Sigmoid colon (tissue), 7 donors: ENCODE results near the gene MYLK. TPM values are rescaled to one million over a fixed set of nuclear protein-coding genes. Genes with fewer than 3 reads are reported as not detected.

ENCODE experiments used
- DNase-seq: peaks from one replicate; pipeline ENCODE4 v3.0.0-alpha.2; 2019
- H3K27ac ChIP-seq, 4 donors: fragments of 200-600 bp; sonication (generic); one replicate each; pipeline ENCODE4 v1.5.1; 2016 to 2019; ENCODE audit warnings: mild to moderate bottlenecking in 1 of 4
- H3K27me3 ChIP-seq, 3 donors: fragments of 200-600 bp; sonication (generic); one replicate each; pipeline ENCODE4 v1.5.1; 2019; ENCODE audit warnings: mild to moderate bottlenecking in 1 of 3
- H3K36me3 ChIP-seq, 4 donors: fragments of 200-600 bp; sonication (generic); one replicate each; pipeline ENCODE4 v1.5.1; 2016 to 2019
- H3K4me1 ChIP-seq, 4 donors: fragments of 200-600 bp; sonication (generic); one replicate each; pipeline ENCODE4 v1.5.1; 2017 to 2019
- H3K4me3 ChIP-seq, 4 donors: fragments of 200-600 bp; sonication (generic); one replicate each; pipeline ENCODE4 v1.5.1; 2017 to 2019; ENCODE audit warnings: mild to moderate bottlenecking in 2 of 4, moderate library complexity in 1 of 4
- H3K9me3 ChIP-seq, 4 donors: fragments of 200-600 bp in 3 of 4; sonication (generic) in 3 of 4; one replicate each; pipeline versions ENCODE4 v1.5.1 to v1.6.1; 2013 to 2019
- EP300 ChIP-seq, 4 donors: sonication (generic); formaldehyde crosslinking; IDR thresholded peaks; one replicate each; pipeline ENCODE4 v1.6.1; 2017; ENCODE audit warnings: antibody characterized with exemption in 4 of 4
- POLR2A ChIP-seq, 2 donors: fragments of 450-650 bp; IDR thresholded peaks; one replicate each; pipeline ENCODE4 v1.6.1; 2016; ENCODE audit warnings: antibody characterized with exemption in 2 of 2, mild to moderate bottlenecking in 2 of 2, moderate library complexity in 2 of 2
- POLR2AphosphoS5 ChIP-seq, 4 donors: sonication (generic); formaldehyde crosslinking; IDR thresholded peaks; one replicate each; pipeline ENCODE4 v1.6.1; 2017; ENCODE audit warnings: antibody characterized with exemption in 4 of 4
- WGBS, 2 donors: extraction: QIAGEN DNeasy Blood & Tissue Kit; methylation state at CpG; one replicate each; pipeline ENCODE4 v1.1.7; 2013; 5-methylcytosine and 5-hydroxymethylcytosine counted together
- intact Hi-C: fragments of 100-400 bp; cut with DNase I; formaldehyde crosslinking; loops from one replicate; pipeline ENCODE4 v1.15.1; 2023
- polyA plus RNA-seq, 3 donors: library from polyadenylated mRNA; stranded (reverse); fragments of 200-250 nt; gene quantifications; one replicate each; pipeline ENCODE4 v1.2.3, GENCODE V29; 2013
- total RNA-seq, 4 donors: library from RNA; depleted of rRNA; stranded (reverse); fragments of >200 nt; gene quantifications; one replicate each; pipeline ENCODE4 v1.1.0, GENCODE V29; 2016
- TF ChIP-seq, protein P1 (sequence below), 4 experiments: fragments of 450-650 bp in 3 of 4; fragments of 200-600 bp in 1 of 4; IDR thresholded peaks; one replicate each; pipeline ENCODE4 v1.5.1; 2016 to 2019; ENCODE audit warnings: antibody characterized with exemption in 4 of 4, mild to moderate bottlenecking in 3 of 4, moderate library complexity in 2 of 4
- donor health status: healthy with polysubstance abuse.
- donor health status: Bipolar disorder and iron deficiency.
- donor health status: healthy.

Gene MYLK
- total and polyA plus RNA-seq, 7 donors = 21.5 to 2,153 (median 1,169) TPM

- H3K27ac ChIP-seq = no peak overlapping the region
- H3K27me3 ChIP-seq = no peaks in the 10 kb centered on the region
- DNase-seq = no peak
- intact Hi-C loops = no loop called here
- H3K4me3 ChIP-seq = no peak overlapping the region
- no peaks in the 10 kb centered on the region for H3K36me3 ChIP-seq
- H3K4me1 ChIP-seq = peaks cover 0 to 6% (median 0%) of the 10 kb centered on the region in 4 donors
- peaks cover 0 to 5% (median 0%) of the 10 kb centered on the region in 4 donors for H3K9me3 ChIP-seq
- no peak for TF ChIP-seq POLR2A (IDR thresholded peaks at IDR 0.05)
- TF ChIP-seq, protein P1, sequence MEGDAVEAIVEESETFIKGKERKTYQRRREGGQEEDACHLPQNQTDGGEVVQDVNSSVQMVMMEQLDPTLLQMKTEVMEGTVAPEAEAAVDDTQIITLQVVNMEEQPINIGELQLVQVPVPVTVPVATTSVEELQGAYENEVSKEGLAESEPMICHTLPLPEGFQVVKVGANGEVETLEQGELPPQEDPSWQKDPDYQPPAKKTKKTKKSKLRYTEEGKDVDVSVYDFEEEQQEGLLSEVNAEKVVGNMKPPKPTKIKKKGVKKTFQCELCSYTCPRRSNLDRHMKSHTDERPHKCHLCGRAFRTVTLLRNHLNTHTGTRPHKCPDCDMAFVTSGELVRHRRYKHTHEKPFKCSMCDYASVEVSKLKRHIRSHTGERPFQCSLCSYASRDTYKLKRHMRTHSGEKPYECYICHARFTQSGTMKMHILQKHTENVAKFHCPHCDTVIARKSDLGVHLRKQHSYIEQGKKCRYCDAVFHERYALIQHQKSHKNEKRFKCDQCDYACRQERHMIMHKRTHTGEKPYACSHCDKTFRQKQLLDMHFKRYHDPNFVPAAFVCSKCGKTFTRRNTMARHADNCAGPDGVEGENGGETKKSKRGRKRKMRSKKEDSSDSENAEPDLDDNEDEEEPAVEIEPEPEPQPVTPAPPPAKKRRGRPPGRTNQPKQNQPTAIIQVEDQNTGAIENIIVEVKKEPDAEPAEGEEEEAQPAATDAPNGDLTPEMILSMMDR (IDR thresholded peaks at IDR 0.05) = no peak
- no peak for TF ChIP-seq POLR2AphosphoS5 (IDR thresholded peaks at IDR 0.05)
- no peak for TF ChIP-seq EP300 (IDR thresholded peaks at IDR 0.05)
- WGBS, 2 donors = 67 to 87% methylated on average over 5 of the region's 5 CpGs
Observed at GRCh38 chr3:123595396-123596180, 288.5 kb downstream of the MYLK start.

- TF ChIP-seq, protein P1 (IDR thresholded peaks at IDR 0.05) = no peak
- TF ChIP-seq EP300 (IDR thresholded peaks at IDR 0.05) (no peak), POLR2AphosphoS5 (IDR thresholded peaks at IDR 0.05) (no peak), POLR2A (IDR thresholded peaks at IDR 0.05) (no peak)
- H3K27me3 ChIP-seq = no peaks in the 10 kb centered on the region
- peaks cover 0 to 6% (median 0%) of the 10 kb centered on the region in 4 donors for H3K4me1 ChIP-seq
- H3K27ac ChIP-seq = no peak overlapping the region
- DNase-seq = no peak
- no peak overlapping the region for H3K4me3 ChIP-seq
- 97 to 99% methylated on average over 3 of the region's 3 CpGs for WGBS, 2 donors
- H3K36me3 ChIP-seq = no peaks in the 10 kb centered on the region
- H3K9me3 ChIP-seq = peaks cover 0 to 12% (median 0%) of the 10 kb centered on the region in 4 donors
- intact Hi-C loops = no loop called here
Observed at GRCh38 chr3:123593381-123593780, 290.8 kb downstream of the MYLK start.

DNA sequence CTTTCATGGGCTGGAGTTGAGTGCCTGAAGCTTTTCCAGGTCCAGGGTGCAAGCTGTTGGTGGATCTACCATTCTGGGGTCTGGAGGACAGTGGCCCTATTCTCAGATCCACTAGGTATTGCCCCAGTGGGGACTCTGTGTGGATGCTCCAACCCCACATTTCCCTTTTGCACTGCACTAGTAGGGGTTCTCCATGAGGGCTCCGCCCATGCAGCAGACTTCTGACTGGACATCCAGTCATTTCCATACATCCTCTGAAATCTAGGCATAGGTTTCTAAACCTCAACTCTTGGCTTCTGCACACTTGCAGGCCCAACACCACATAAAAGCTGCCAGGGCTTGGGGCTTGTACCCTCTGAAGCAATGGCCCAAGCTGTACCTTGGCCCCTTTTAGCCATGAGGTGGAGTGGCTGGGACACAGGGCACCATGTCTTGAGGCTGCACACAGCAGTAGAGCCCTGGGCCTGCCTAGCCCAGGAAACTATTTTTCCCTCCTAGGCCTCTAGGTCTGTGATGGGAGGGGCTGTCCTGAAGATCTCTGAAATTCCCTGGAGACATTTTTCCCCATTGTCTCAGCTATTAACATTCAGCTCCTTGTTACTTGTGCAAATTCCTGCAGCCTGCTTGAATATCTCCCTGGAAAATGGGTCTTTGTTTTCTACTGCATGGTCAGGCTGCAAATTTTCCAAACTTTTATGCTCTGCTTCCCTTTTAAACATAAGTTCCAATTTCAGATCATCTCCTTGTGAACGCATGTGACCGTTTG lies 293.3 kb downstream of the MYLK start:
- Histone ChIP-seq H3K27me3 (no peaks in the 10 kb centered on the region), H3K27ac (no peak overlapping the region), H3K4me1 (peaks cover 0 to 10% (median 4%) of the 10 kb centered on the region in 4 donors), H3K36me3 (no peaks in the 10 kb centered on the region), H3K9me3 (peaks cover 0 to 12% (median 0%) of the 10 kb centered on the region in 4 donors), H3K4me3 (no peak overlapping the region)
- TF ChIP-seq POLR2AphosphoS5 (IDR thresholded peaks at IDR 0.05) = no peak
- WGBS, 2 donors = 97% methylated on average over 3 of the region's 3 CpGs
- no peak for DNase-seq
- intact Hi-C loops = no loop called here

DNA sequence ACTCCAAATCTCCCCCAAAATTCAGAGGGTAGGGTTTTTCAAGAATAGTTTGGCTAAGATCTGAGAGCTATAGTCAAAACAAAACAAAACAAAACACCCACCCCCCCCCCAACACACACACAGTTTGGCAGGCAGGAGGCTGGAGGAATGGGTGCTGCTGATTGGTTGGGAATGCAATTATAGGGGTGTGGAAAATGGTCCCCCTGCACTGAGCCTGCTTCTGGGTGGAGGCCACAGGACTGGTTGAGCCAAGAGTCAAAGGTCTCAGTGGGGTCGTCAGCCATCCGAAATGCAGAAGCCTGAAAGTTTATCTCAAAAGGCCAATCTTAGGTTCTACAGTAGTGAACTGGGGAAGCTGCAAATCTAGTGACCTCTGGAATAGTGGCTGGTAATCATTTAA lies 296.7 kb downstream of the MYLK start:
- intact Hi-C loops = no loop called here

More for the DNA sequence above, 296.7 kb downstream of the MYLK start:
- Histone ChIP-seq H3K27me3 (no peaks in the 10 kb centered on the region), H3K36me3 (no peaks in the 10 kb centered on the region), H3K9me3 (peaks cover 0 to 12% (median 0%) of the 10 kb centered on the region in 4 donors), H3K27ac (no peak overlapping the region), H3K4me1 (peaks cover 0 to 22% (median 12%) of the 10 kb centered on the region in 4 donors), H3K4me3 (no peak overlapping the region)
- WGBS, 2 donors = 63 to 88% methylated on average over 2 of the region's 2 CpGs
- DNase-seq = no peak
- no peak for TF ChIP-seq EP300 (IDR thresholded peaks at IDR 0.05)
- TF ChIP-seq POLR2A (IDR thresholded peaks at IDR 0.05) = no peak
- TF ChIP-seq, protein P1 (IDR thresholded peaks at IDR 0.05) = no peak
- TF ChIP-seq POLR2AphosphoS5 (IDR thresholded peaks at IDR 0.05) = no peak
